Gastroesophageal sphincter (tissue), 3 donors: ENCODE results near the gene ACAD10.
"Not testable (repeated sequence)": the region's sequence is repeated elsewhere in the genome, so short reads cannot be mapped to it uniquely, and the experiment has no call there.

Source experiments
- EP300 ChIP-seq: sonication (generic); formaldehyde crosslinking; IDR thresholded peaks from one replicate; pipeline ENCODE4 v1.6.1; 2017; ENCODE audit warnings: antibody characterized with exemption, mild to moderate bottlenecking
- TF ChIP-seq, protein P1 (sequence below), 4 experiments: fragments of 200-600 bp in 2 of 4; fragments of 450-650 bp in 2 of 4; sonication (generic) in 1 of 4; IDR thresholded peaks; one replicate each; pipeline ENCODE4 v1.5.1; 2017 to 2019; ENCODE audit warnings: antibody characterized with exemption in 4 of 4, mild to moderate bottlenecking in 2 of 4, moderate library complexity in 2 of 4

DNA sequence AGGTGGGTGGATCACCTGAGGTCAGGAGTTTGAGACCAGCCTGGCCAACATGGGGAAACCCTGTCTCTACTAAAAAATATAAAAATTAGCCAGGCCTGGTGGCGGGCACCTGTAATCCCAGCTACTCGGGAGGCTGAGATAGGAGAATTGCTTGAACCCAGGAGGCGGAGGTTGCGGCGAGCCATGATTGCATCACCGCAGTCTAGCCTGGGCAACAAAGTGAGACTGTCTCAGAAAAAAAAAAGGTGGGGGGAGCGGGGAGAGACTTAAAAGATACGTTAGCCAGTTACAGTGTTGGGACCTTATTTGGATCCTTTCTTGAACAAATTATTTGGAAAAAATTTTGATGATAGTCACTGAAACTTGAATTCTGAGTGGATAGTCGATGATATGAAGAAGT is 53.7 kb downstream of the ACAD10 start:
- TF ChIP-seq, protein P1, sequence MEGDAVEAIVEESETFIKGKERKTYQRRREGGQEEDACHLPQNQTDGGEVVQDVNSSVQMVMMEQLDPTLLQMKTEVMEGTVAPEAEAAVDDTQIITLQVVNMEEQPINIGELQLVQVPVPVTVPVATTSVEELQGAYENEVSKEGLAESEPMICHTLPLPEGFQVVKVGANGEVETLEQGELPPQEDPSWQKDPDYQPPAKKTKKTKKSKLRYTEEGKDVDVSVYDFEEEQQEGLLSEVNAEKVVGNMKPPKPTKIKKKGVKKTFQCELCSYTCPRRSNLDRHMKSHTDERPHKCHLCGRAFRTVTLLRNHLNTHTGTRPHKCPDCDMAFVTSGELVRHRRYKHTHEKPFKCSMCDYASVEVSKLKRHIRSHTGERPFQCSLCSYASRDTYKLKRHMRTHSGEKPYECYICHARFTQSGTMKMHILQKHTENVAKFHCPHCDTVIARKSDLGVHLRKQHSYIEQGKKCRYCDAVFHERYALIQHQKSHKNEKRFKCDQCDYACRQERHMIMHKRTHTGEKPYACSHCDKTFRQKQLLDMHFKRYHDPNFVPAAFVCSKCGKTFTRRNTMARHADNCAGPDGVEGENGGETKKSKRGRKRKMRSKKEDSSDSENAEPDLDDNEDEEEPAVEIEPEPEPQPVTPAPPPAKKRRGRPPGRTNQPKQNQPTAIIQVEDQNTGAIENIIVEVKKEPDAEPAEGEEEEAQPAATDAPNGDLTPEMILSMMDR (IDR thresholded peaks at IDR 0.05): not testable (repeated sequence)
- TF ChIP-seq EP300: not testable (repeated sequence)
